DND-41 (cell line): Measurements from ENCODE around the gene HTRA1.

Source experiments
- ATAC-seq: fragments of 200-7000 bp; cut with Tn5 transposase; 3 replicates; pipeline ENCODE4 v1.9.1; 2021; ENCODE audit warnings: low read depth; ENCODE audit not compliant: insufficient read depth
- DNase-seq: peaks from one replicate; pipeline ENCODE4 v3.0.0-alpha.2; 2020
- H2AFZ ChIP-seq: 2 replicates; pipeline ENCODE4 v1.6.0; 2012; ENCODE audit warnings: low read depth, low read length
- H3K27ac ChIP-seq: 2 replicates; pipeline ENCODE4 v1.5.1; 2012; ENCODE audit warnings: low read length, inconsistent platforms
- H3K27me3 ChIP-seq: fragments of 200-600 bp; sonication (generic); 2 replicates; pipeline ENCODE4 v1.6.0; 2012; ENCODE audit warnings: low read length, mild to moderate bottlenecking, inconsistent platforms; ENCODE audit not compliant: insufficient read depth, poor library complexity
- H3K36me3 ChIP-seq: 2 replicates; pipeline ENCODE4 v1.5.1; 2012; ENCODE audit warnings: low read length, inconsistent platforms; ENCODE audit not compliant: insufficient read depth
- H3K4me1 ChIP-seq: 2 replicates; pipeline ENCODE4 v1.5.1; 2012; ENCODE audit warnings: mild to moderate bottlenecking, low read length; ENCODE audit not compliant: insufficient read depth
- H3K4me2 ChIP-seq: 2 replicates; pipeline ENCODE4 v1.6.0; 2012; ENCODE audit warnings: mild to moderate bottlenecking, moderate library complexity, low read length, inconsistent platforms; ENCODE audit not compliant: insufficient read depth
- H3K4me3 ChIP-seq, 2 experiments: fragments of 200-600 bp in 1 of 2; shearing (Covaris generic) in 1 of 2; 2 replicates each; pipeline ENCODE4 v1.5.1; 2012 to 2016; ENCODE audit warnings: inconsistent platforms in 2 of 2, low read length in 2 of 2, mild to moderate bottlenecking in 2 of 2, low read depth in 1 of 2, moderate library complexity in 1 of 2
- H3K79me2 ChIP-seq: 2 replicates; pipeline ENCODE4 v1.6.0; 2012; ENCODE audit warnings: low read length, inconsistent platforms; ENCODE audit not compliant: insufficient read depth
- H3K9ac ChIP-seq: 2 replicates; pipeline ENCODE4 v1.6.0; 2012; ENCODE audit warnings: low read depth, mild to moderate bottlenecking, inconsistent platforms, low read length, moderate library complexity
- H3K9me3 ChIP-seq: 2 replicates; pipeline ENCODE4 v1.5.1; 2012; ENCODE audit warnings: low read length, moderate library complexity, mild to moderate bottlenecking, inconsistent platforms; ENCODE audit not compliant: insufficient read depth, severe bottlenecking
- H4K20me1 ChIP-seq: 2 replicates; pipeline ENCODE4 v1.6.0; 2012; ENCODE audit warnings: low read length; ENCODE audit not compliant: insufficient read depth
- CTCF ChIP-seq: IDR thresholded peaks from 2 replicates; pipeline ENCODE4 v1.5.1; 2012; ENCODE audit warnings: borderline replicate concordance, low read length, moderate library complexity, mild to moderate bottlenecking; ENCODE audit not compliant: poor library complexity, severe bottlenecking; ENCODE audit errors: extremely low read depth
- EZH2 ChIP-seq: IDR thresholded peaks from 3 replicates; pipeline ENCODE4 v1.6.1; 2012; ENCODE audit warnings: borderline replicate concordance, low read depth, mild to moderate bottlenecking, moderate library complexity, low read length, inconsistent platforms; ENCODE audit not compliant: severe bottlenecking

The HTRA1 gene

GRCh38 chr10:122461367-122461728 lies at the start of gene HTRA1:
HTRA1 (plus strand) TSS chr10:122461553; CDS start chr10:122461653, 100 bp downstream.
- TF ChIP-seq CTCF, result no peak
- no peak for TF ChIP-seq EZH2
- no peaks in the 10 kb centered on the region for H3K79me2 ChIP-seq
- no peak within 1 kb of the TSS for H3K4me2 ChIP-seq
- H3K27ac ChIP-seq, result no peak within 1 kb of the TSS
- H4K20me1 ChIP-seq, result no peaks in the 10 kb centered on the region
- no peaks in the 10 kb centered on the region for H3K36me3 ChIP-seq
- no peak within 1 kb of the TSS for H3K9ac ChIP-seq
- no peak for ATAC-seq
- peaks cover 5% of the 10 kb centered on the region for H3K27me3 ChIP-seq
- no peaks in the 10 kb centered on the region for H3K9me3 ChIP-seq
- no peaks in the 10 kb centered on the region for H3K4me1 ChIP-seq
- DNase-seq, result no peak
- no peak within 1 kb of the TSS for H3K4me3 ChIP-seq
- no peak within 1 kb of the TSS for H2AFZ ChIP-seq

GRCh38 chr10:122413327-122413726 lies 48.0 kb upstream of the HTRA1 start:
- peaks cover 12% of the 10 kb centered on the region; the same call in 1 of the 2 replicates for H3K36me3 ChIP-seq

GRCh38 chr10:122417667-122418066 lies 43.7 kb upstream of the HTRA1 start:
- no peak overlapping the region for H3K9ac ChIP-seq
- H3K4me1 ChIP-seq, result peaks cover 12% of the 10 kb centered on the region
- H3K36me3 ChIP-seq, result peaks cover 25% of the 10 kb centered on the region
- DNase-seq, result no peak
- H2AFZ ChIP-seq, result no peak overlapping the region
- no peaks in the 10 kb centered on the region for H3K27me3 ChIP-seq
- TF ChIP-seq CTCF (no peak), EZH2 (no peak)
- H3K4me2 ChIP-seq, result no peak overlapping the region
- no peak overlapping the region for H3K4me3 ChIP-seq
- no peak overlapping the region for H3K27ac ChIP-seq
- no peaks in the 10 kb centered on the region for H3K79me2 ChIP-seq
- ATAC-seq, result no peak
- H3K9me3 ChIP-seq, result no peaks in the 10 kb centered on the region
- H4K20me1 ChIP-seq, result no peaks in the 10 kb centered on the region

More at GRCh38 chr10:122413327-122413726, 48.0 kb upstream of the HTRA1 start:
- Histone ChIP-seq H3K9me3 (no peaks in the 10 kb centered on the region), H3K9ac (no peak overlapping the region), H3K4me3 (no peak overlapping the region), H3K4me1 (peaks cover 12% of the 10 kb centered on the region), H3K4me2 (no peak overlapping the region), H3K27ac (no peak overlapping the region), H3K27me3 (no peaks in the 10 kb centered on the region), H3K79me2 (no peaks in the 10 kb centered on the region), H2AFZ (no peak overlapping the region), H4K20me1 (no peaks in the 10 kb centered on the region)
- TF ChIP-seq CTCF (no peak), EZH2 (no peak)
- DNase-seq (no peak), ATAC-seq (no peak)

GRCh38 chr10:122419016-122419415 lies 42.3 kb upstream of the HTRA1 start:
- Histone ChIP-seq H3K79me2 (no peaks in the 10 kb centered on the region), H3K36me3 (peaks cover 27% of the 10 kb centered on the region), H3K27me3 (no peaks in the 10 kb centered on the region), H3K4me3 (no peak overlapping the region), H3K27ac (no peak overlapping the region), H4K20me1 (no peaks in the 10 kb centered on the region), H3K4me1 (peaks cover 12% of the 10 kb centered on the region), H3K4me2 (no peak overlapping the region), H2AFZ (no peak overlapping the region), H3K9ac (no peak overlapping the region), H3K9me3 (no peaks in the 10 kb centered on the region)
- DNase-seq (no peak), ATAC-seq (no peak)
- no peak for TF ChIP-seq EZH2
- TF ChIP-seq CTCF, result no peak
